KBM-7 (cell line): ENCODE results near the gene S100A7.
"Not testable (repeated sequence)": the region's sequence is repeated elsewhere in the genome, so short reads cannot be mapped to it uniquely, and the experiment has no call there.

Source experiments
- DNase-seq: peaks from one replicate; pipeline ENCODE4 v3.0.0-alpha.2; 2015
- in situ Hi-C: fragments of 300-500 bp; cut with MboI; formaldehyde crosslinking; loops from 2 replicates; pipeline ENCODE4 v1.14.3; 2020; ENCODE audit warnings: low sequenced_read_pairs, low pct_unique_long_range_greater_than_20kb, mixed read lengths

S100A7 gene

DNA sequence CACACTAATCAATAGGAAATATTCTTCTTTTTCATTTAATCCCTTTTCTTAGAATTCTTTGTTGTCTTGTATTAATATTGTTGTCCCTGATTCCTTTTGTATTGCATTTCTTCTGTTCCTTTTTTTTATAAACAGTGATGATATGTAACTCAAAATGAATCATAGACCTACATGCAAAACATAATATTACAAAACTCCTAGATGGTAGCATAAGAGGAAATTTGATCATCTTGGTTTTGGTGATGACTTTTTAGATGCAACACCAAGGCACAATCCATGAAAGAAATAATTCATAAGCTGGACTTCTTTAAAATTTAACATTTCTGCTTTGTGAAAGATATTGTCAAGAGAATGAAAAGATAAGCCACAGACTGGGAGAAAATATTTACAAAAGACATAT is 46.5 kb downstream of the S100A7 start:
- DNase-seq, in situ Hi-C loops: not testable (repeated sequence)
